Left lobe of liver (tissue), 2 donors: ENCODE data around the gene LRMDA. TPM values are rescaled to one million over a fixed set of nuclear protein-coding genes. Genes with fewer than 3 reads are reported as not detected.

ENCODE experiments used
- ATAC-seq: fragments of 200-7000 bp; cut with Tn5 transposase; one replicate; pipeline ENCODE4 v1.9.1; 2020; ENCODE audit warnings: mild to moderate bottlenecking, moderate library complexity
- DNase-seq: peaks from one replicate; pipeline ENCODE4 v3.0.0-alpha.2; 2020; ENCODE audit warnings: low spot score
- total RNA-seq: library from RNA; stranded (reverse); gene quantifications from one replicate; pipeline ENCODE4 v1.2.1, GENCODE V29; 2021
- donor health status: DM: no; HTN: no; CAD: no; lungs with moderate emphysema.
- donor health status: DM: no; HTN: yes; CAD: no.

The LRMDA gene
- total RNA-seq, 1 donor from 2014 or later: 9.1 TPM

- ATAC-seq (no peak), DNase-seq (no peak)
These were observed 729.8 kb downstream of the LRMDA start for GRCh38 chr10:76161301-76161582.

GRCh38 chr10:76168437-76168836 lies 737.0 kb downstream of the LRMDA start:
- ATAC-seq (no peak), DNase-seq (no peak)

GRCh38 chr10:76169246-76169645 lies 737.8 kb downstream of the LRMDA start:
- ATAC-seq (no peak), DNase-seq (no peak)

GRCh38 chr10:76172020-76172419 lies 740.6 kb downstream of the LRMDA start:
- DNase-seq (no peak), ATAC-seq (no peak)

- no peak for DNase-seq
- no peak for ATAC-seq
These were observed 744.2 kb downstream of the LRMDA start for GRCh38 chr10:76175533-76176165.

- DNase-seq: no peak
These were observed 744.7 kb downstream of the LRMDA start for GRCh38 chr10:76176166-76176550.

GRCh38 chr10:76177936-76178335 lies 746.5 kb downstream of the LRMDA start:
- ATAC-seq: no peak

More at GRCh38 chr10:76176166-76176550, 744.7 kb downstream of the LRMDA start:
- ATAC-seq: no peak

GRCh38 chr10:76178532-76179292 lies 747.3 kb downstream of the LRMDA start:
- DNase-seq: no peak
- ATAC-seq: no peak

More at GRCh38 chr10:76177936-76178335, 746.5 kb downstream of the LRMDA start:
- DNase-seq: no peak

- ATAC-seq (no peak), DNase-seq (no peak)
These were observed 748.4 kb downstream of the LRMDA start for GRCh38 chr10:76179806-76180205.

- ATAC-seq: no peak
- DNase-seq: no peak
These were observed 753.2 kb downstream of the LRMDA start for GRCh38 chr10:76184647-76185046.

GRCh38 chr10:76185471-76186301 lies 754.3 kb downstream of the LRMDA start:
- no peak for ATAC-seq

GRCh38 chr10:76188216-76188615 lies 756.8 kb downstream of the LRMDA start:
- DNase-seq (no peak), ATAC-seq (no peak)

More at GRCh38 chr10:76185471-76186301, 754.3 kb downstream of the LRMDA start:
- no peak for DNase-seq

GRCh38 chr10:76190634-76191270 lies 759.3 kb downstream of the LRMDA start:
- DNase-seq (no peak), ATAC-seq (no peak)

- DNase-seq (no peak), ATAC-seq (no peak)
These were observed 759.9 kb downstream of the LRMDA start for GRCh38 chr10:76191336-76191735.

GRCh38 chr10:76192151-76192550 lies 760.7 kb downstream of the LRMDA start:
- no peak for DNase-seq
- ATAC-seq: no peak

GRCh38 chr10:76192694-76193320 lies 761.4 kb downstream of the LRMDA start:
- ATAC-seq (no peak), DNase-seq (no peak)

GRCh38 chr10:76195654-76196390 lies 764.4 kb downstream of the LRMDA start:
- no peak for DNase-seq

GRCh38 chr10:76197293-76197692 lies 765.9 kb downstream of the LRMDA start:
- ATAC-seq (peak; percentile 70), DNase-seq (no peak)

More at GRCh38 chr10:76195654-76196390, 764.4 kb downstream of the LRMDA start:
- ATAC-seq: peak; percentile 79

GRCh38 chr10:76198287-76199035 lies 767.0 kb downstream of the LRMDA start:
- DNase-seq (no peak), ATAC-seq (no peak)
